DOHH2 (cell line): ENCODE data around the gene PCDH9.

Source experiments
- H3F3A ChIP-seq: fragments of 200-600 bp; sonication (generic), shearing (Covaris generic); 2 replicates; pipeline ENCODE4 v1.6.0; 2016; ENCODE audit warnings: antibody characterized with exemption, mild to moderate bottlenecking; ENCODE audit not compliant: control insufficient read depth, insufficient read depth
- H3K27ac ChIP-seq: fragments of 200-600 bp; sonication (generic); 2 replicates; pipeline ENCODE4 v1.5.1; 2014; ENCODE audit warnings: low read depth, mild to moderate bottlenecking, low read length, moderate library complexity
- H3K27me3 ChIP-seq: fragments of 200-600 bp; sonication (generic); 2 replicates; pipeline ENCODE4 v1.6.1; 2014; ENCODE audit warnings: mild to moderate bottlenecking, low read length, mixed read lengths; ENCODE audit not compliant: control insufficient read depth
- H3K36me3 ChIP-seq: fragments of 200-600 bp; sonication (generic); 2 replicates; pipeline ENCODE4 v1.6.1; 2014; ENCODE audit warnings: mild to moderate bottlenecking, low read length, moderate library complexity, mixed read lengths; ENCODE audit not compliant: control insufficient read depth
- H3K4me1 ChIP-seq: fragments of 200-600 bp; sonication (generic); 2 replicates; pipeline ENCODE4 v1.6.1; 2014; ENCODE audit warnings: mild to moderate bottlenecking, low read length, mixed read lengths; ENCODE audit not compliant: control insufficient read depth
- H3K4me2 ChIP-seq: fragments of 200-600 bp; sonication (generic); 2 replicates; pipeline ENCODE4 v1.6.0; 2014; ENCODE audit warnings: mild to moderate bottlenecking, low read length, moderate library complexity
- H3K4me3 ChIP-seq: fragments of 200-600 bp; sonication (generic); 2 replicates; pipeline ENCODE4 v1.5.1; 2014; ENCODE audit warnings: mild to moderate bottlenecking, low read length, mixed read lengths
- H3K79me2 ChIP-seq: fragments of 200-600 bp; sonication (generic); 2 replicates; pipeline ENCODE4 v1.6.1; 2014; ENCODE audit warnings: mild to moderate bottlenecking, low read length, mixed read lengths; ENCODE audit not compliant: control insufficient read depth
- H3K9me2 ChIP-seq: fragments of 200-600 bp; sonication (generic); replicated peaks from 2 replicates; pipeline ENCODE4 v1.6.1; 2014; ENCODE audit warnings: mild to moderate bottlenecking, low read length, mixed read lengths; ENCODE audit not compliant: control insufficient read depth
- H3K9me3 ChIP-seq: fragments of 200-600 bp; sonication (generic); 2 replicates; pipeline ENCODE4 v1.6.1; 2014; ENCODE audit warnings: antibody characterized with exemption, low read length, mixed read lengths; ENCODE audit not compliant: control insufficient read depth, insufficient read depth
- H4K20me1 ChIP-seq: fragments of 200-600 bp; sonication (generic); 2 replicates; pipeline ENCODE4 v1.6.0; 2014; ENCODE audit warnings: low read depth, mild to moderate bottlenecking, antibody characterized with exemption, low read length, moderate library complexity; ENCODE audit not compliant: control insufficient read depth, insufficient read depth
- EZH2phosphoT487 ChIP-seq: fragments of 200-600 bp; sonication (generic); IDR thresholded peaks from 2 replicates; pipeline ENCODE4 v1.6.1; 2017; ENCODE audit warnings: borderline replicate concordance, mild to moderate bottlenecking, antibody characterized with exemption, low read length, moderate library complexity, mixed read lengths
- TF ChIP-seq, protein P1 (sequence below): fragments of 200-600 bp; sonication (generic); IDR thresholded peaks from one replicate; pipeline ENCODE4 v1.5.1; 2014; ENCODE audit warnings: antibody characterized with exemption, mild to moderate bottlenecking, low read depth, low read length; ENCODE audit not compliant: poor library complexity, severe bottlenecking

Gene PCDH9

DNA sequence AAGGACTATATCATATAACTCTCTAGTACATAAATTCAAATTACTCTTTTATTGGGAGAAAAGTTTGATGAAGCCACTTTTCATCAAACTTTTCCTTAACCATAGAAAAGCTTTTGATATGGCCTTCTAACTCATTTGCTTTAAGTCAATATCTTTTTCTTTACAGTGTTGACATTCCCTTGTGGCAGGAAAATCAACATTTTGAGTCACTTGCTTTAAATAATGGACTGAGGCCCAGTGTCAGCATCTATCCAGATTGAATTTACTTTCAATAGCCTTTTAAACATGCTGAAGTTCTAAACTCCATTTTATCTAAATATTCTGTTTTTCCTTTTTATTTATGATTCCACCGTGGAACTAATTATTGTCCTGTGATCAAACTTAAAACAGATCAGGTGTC, 62.7 kb downstream of the PCDH9 start:
- Histone ChIP-seq H3K27me3 (no peaks in the 10 kb centered on the region), H3K4me1 (no peaks in the 10 kb centered on the region), H3K4me3 (no peak overlapping the region), H4K20me1 (no peaks in the 10 kb centered on the region), H3K36me3 (no peaks in the 10 kb centered on the region), H3K27ac (no peak overlapping the region), H3K9me2 (no peaks in the 10 kb centered on the region), H3K79me2 (no peaks in the 10 kb centered on the region), H3K9me3 (no peaks in the 10 kb centered on the region), H3F3A (no peaks in the 10 kb centered on the region), H3K4me2 (no peak overlapping the region)
- TF ChIP-seq, protein P1, sequence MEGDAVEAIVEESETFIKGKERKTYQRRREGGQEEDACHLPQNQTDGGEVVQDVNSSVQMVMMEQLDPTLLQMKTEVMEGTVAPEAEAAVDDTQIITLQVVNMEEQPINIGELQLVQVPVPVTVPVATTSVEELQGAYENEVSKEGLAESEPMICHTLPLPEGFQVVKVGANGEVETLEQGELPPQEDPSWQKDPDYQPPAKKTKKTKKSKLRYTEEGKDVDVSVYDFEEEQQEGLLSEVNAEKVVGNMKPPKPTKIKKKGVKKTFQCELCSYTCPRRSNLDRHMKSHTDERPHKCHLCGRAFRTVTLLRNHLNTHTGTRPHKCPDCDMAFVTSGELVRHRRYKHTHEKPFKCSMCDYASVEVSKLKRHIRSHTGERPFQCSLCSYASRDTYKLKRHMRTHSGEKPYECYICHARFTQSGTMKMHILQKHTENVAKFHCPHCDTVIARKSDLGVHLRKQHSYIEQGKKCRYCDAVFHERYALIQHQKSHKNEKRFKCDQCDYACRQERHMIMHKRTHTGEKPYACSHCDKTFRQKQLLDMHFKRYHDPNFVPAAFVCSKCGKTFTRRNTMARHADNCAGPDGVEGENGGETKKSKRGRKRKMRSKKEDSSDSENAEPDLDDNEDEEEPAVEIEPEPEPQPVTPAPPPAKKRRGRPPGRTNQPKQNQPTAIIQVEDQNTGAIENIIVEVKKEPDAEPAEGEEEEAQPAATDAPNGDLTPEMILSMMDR, result no peak
- no peak for TF ChIP-seq EZH2phosphoT487

DNA sequence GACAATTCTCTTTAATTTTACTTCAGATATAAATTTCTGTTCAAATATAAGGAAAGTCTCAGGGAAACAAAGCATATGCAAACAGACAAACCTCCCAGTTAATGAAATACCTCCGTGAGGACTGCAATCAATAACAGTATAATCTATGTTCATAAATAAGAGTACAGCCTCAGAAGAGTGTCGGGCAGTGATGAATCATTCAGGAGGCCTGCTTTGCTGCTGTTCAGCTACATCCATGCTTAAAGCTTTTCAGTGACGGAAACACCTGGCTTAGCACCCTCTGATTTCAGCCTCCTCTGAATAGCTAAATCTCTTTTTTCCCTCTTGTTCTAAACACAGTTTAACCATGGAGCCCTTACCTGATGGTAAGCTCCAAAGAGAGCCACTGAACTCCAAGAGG, 69.0 kb downstream of the PCDH9 start:
- no peaks in the 10 kb centered on the region; the same call in 1 of the 2 replicates for H3K9me3 ChIP-seq
- no peak overlapping the region for H3K27ac ChIP-seq
- no peaks in the 10 kb centered on the region for H3K79me2 ChIP-seq
- H3K4me1 ChIP-seq, result no peaks in the 10 kb centered on the region
- no peaks in the 10 kb centered on the region for H3K27me3 ChIP-seq
- no peaks in the 10 kb centered on the region for H4K20me1 ChIP-seq
- no peaks in the 10 kb centered on the region for H3K9me2 ChIP-seq
- no peaks in the 10 kb centered on the region for H3K36me3 ChIP-seq
- no peaks in the 10 kb centered on the region for H3F3A ChIP-seq
- no peak overlapping the region for H3K4me3 ChIP-seq
- H3K4me2 ChIP-seq, result no peak overlapping the region
- TF ChIP-seq, protein P1, result no peak
- no peak for TF ChIP-seq EZH2phosphoT487

DNA sequence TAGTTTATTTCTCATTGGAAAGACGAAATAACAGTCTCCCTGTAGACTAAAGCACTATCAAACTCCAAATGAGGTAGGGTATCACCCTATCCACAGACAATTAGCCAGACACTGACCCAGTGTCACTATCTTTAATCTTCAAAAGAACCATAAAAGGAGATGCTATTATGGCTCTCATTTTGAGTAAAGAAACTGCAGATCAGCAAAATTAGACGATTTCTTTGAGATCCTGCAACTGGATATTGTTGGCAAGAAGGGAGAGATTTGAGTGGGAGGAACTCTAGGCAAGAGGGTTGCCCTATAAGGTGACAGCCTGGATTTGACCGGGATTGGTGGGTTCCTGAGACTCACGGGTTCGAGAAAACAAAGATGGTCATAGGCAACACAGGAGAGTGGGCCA, 71.2 kb downstream of the PCDH9 start:
- Histone ChIP-seq H3K4me3 (no peak overlapping the region), H3K9me3 (no peaks in the 10 kb centered on the region; the same call in 1 of the 2 replicates), H3K36me3 (no peaks in the 10 kb centered on the region), H3F3A (no peaks in the 10 kb centered on the region), H3K9me2 (no peaks in the 10 kb centered on the region), H3K79me2 (no peaks in the 10 kb centered on the region), H3K27me3 (no peaks in the 10 kb centered on the region), H3K27ac (no peak overlapping the region), H3K4me2 (no peak overlapping the region), H3K4me1 (no peaks in the 10 kb centered on the region), H4K20me1 (no peaks in the 10 kb centered on the region)
- no peak for TF ChIP-seq EZH2phosphoT487
- TF ChIP-seq, protein P1, result no peak

DNA sequence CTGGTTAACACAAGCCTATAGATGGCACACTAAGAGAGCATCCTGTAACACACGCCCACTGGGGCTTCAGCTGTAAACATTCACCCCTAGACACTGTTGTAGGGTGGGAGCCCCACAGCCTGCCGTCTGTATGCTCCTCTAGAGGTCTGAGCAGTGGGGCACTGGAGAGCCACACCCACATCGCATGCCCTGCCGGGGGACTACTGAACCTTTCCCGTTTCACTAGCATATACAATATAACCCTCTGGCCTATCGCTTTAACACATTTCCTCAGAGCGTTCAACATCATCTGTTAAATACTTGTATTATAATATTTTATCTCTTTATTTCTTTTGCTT, 73.4 kb downstream of the PCDH9 start:
- Histone ChIP-seq H3K36me3 (no peaks in the 10 kb centered on the region), H3K9me3 (no peaks in the 10 kb centered on the region; the same call in 1 of the 2 replicates), H3K4me1 (no peaks in the 10 kb centered on the region), H4K20me1 (no peaks in the 10 kb centered on the region), H3K27me3 (no peaks in the 10 kb centered on the region), H3K9me2 (no peaks in the 10 kb centered on the region; the same call in 1 of the 2 replicates), H3K79me2 (no peaks in the 10 kb centered on the region), H3K4me3 (no peak overlapping the region), H3K27ac (no peak overlapping the region), H3F3A (no peaks in the 10 kb centered on the region), H3K4me2 (no peak overlapping the region)
- TF ChIP-seq, protein P1, result no peak
